ENCODE measurements around the gene CCDC88C. TPM values are rescaled to one million over a fixed set of nuclear protein-coding genes. Genes with fewer than 3 reads are reported as not detected.

Gene CCDC88C
- total RNA-seq, 2 experiments from 2014 or later, result 83.6 to 87.8 TPM

DNA sequence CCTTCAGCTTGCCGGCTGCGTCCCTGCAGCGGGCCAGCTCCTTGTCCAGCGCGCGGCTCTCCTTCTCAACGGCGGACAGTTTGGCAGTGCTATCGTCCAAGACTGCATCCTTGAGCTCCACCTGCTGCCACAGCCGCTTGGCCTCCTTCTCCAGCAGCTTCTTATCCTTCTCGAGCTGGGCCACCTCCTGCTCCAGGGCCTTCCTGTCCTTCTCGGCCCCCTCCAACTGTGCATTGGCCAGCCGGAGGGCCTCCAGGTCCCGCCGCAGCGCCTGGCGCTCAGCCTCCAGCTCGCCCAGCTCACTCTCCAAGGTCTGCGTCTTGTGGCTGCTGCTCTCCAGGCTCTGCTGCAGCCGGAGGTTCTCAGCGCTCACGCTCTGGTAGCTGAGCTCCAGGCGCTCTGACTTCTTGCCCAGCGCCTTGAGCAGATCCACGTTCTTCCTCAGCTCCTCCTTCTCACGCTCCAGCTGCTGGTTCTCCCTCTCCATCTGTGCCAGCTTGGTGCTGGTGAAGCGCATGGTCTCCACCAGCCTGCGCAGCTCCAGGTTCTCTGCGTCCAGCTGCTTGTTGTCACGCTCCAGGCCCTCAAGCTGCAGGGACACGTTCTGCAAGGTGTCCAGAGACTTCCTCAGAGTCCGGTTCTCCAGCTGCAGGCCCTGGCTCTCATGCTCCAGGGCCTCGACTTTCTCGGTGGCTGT lies 104.3 kb downstream of the CCDC88C start:
- Mint-ChIP-seq H3K36me3 (ENCODE audit: low read depth) (peaks cover 78% of the 10 kb centered on the region), H3K9me3 (no peaks in the 10 kb centered on the region), H3K27ac (peak overlapping the region; percentile 97), H3K4me1 (ENCODE audit: low read depth) (peaks cover 80% of the 10 kb centered on the region), H3K27me3 (no peaks in the 10 kb centered on the region), H3K4me3 (peak overlapping the region; percentile 8)
- DNase-seq (no peak), ATAC-seq (no peak)
- POLR2A ChIA-PET, result interaction anchor here (1.0 to 2.6 kb wide), 4 partner anchors 13 to 105 kb away, joined by 3 to 10 read pairs (median 4); partner anchors contain the start of gene CCDC88C
- CTCF ChIA-PET, result interaction anchor here (0.8 to 1.1 kb wide), 2 partner anchors 8 to 10 kb away, joined by 3 read pairs; no protein-coding TSS in a partner anchor
- TF ChIP-seq, protein P1, sequence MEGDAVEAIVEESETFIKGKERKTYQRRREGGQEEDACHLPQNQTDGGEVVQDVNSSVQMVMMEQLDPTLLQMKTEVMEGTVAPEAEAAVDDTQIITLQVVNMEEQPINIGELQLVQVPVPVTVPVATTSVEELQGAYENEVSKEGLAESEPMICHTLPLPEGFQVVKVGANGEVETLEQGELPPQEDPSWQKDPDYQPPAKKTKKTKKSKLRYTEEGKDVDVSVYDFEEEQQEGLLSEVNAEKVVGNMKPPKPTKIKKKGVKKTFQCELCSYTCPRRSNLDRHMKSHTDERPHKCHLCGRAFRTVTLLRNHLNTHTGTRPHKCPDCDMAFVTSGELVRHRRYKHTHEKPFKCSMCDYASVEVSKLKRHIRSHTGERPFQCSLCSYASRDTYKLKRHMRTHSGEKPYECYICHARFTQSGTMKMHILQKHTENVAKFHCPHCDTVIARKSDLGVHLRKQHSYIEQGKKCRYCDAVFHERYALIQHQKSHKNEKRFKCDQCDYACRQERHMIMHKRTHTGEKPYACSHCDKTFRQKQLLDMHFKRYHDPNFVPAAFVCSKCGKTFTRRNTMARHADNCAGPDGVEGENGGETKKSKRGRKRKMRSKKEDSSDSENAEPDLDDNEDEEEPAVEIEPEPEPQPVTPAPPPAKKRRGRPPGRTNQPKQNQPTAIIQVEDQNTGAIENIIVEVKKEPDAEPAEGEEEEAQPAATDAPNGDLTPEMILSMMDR (IDR thresholded peaks at IDR 0.05), result no peak
- intact Hi-C loops (cut with micrococcal nuclease), result no loop called here

DNA sequence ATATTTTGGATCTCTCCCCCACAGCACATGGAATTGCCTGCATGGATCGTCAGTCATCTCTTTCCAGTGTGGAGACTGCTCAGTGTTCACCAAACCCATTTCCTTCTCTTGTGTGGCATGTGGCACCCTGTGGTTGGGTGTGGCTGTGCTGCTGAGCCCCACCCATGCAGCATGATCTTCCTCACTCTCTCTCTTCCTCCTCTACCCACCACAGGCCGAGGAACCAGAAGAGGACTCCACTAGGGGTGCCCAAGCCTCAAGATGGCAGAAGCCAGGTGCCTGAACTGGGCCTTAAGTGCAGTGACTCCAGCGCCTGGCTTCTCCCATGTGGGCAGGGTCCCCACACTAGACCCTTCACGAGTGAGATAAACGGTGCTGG lies 106.3 kb downstream of the CCDC88C start:
- Mint-ChIP-seq H3K27ac (peak overlapping the region; percentile 96), H3K4me1 (ENCODE audit: low read depth) (peaks cover 69% of the 10 kb centered on the region), H3K4me3 (peak overlapping the region; percentile 31), H3K9me3 (no peaks in the 10 kb centered on the region), H3K36me3 (ENCODE audit: low read depth) (peaks cover 82% of the 10 kb centered on the region), H3K27me3 (no peaks in the 10 kb centered on the region)
- intact Hi-C loops (cut with micrococcal nuclease), result no loop called here
- ATAC-seq, result peak; percentile 41
- peak; percentile 73 for DNase-seq
- TF ChIP-seq, protein P1 (IDR thresholded peaks at IDR 0.05), result no peak
- CTCF ChIA-PET, result interaction anchor here (1.2 to 1.9 kb wide), 2 partner anchors 12 to 104 kb away, joined by 4 read pairs; no protein-coding TSS in a partner anchor
- POLR2A ChIA-PET, result no interaction called here

DNA sequence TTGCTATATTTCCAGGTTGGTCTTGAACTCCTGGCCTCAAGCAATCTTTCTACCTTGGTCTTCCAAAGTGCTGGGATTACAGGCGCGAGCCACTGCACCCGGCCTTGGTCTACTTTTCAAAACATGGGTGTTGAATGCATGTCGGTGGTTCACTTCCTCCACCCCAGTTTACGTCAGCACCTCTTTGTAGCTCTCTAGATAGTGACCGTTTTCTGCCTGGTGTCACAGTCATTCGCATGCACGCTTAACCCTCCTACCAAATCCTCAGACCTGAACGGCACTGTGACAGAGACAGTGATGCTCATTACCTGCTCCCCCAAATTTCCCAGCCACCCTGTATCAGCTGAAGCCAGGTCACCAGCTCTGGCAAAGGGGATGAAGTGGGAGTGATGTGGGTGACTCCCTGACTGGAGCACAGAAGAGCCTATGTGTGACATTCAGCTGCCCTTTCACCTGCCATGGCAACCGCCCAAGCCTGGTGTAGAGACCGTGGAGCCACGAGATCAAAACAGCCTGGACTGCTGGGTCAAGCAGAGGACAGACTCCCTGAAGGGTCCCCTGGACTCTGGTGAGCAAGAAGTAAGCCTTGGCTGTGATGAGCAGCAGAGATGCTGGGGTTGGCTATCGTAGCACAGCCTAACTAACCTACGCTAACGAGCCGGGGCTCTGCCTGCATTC lies 106.9 kb downstream of the CCDC88C start:
- peak; percentile 71 for ATAC-seq

DNA sequence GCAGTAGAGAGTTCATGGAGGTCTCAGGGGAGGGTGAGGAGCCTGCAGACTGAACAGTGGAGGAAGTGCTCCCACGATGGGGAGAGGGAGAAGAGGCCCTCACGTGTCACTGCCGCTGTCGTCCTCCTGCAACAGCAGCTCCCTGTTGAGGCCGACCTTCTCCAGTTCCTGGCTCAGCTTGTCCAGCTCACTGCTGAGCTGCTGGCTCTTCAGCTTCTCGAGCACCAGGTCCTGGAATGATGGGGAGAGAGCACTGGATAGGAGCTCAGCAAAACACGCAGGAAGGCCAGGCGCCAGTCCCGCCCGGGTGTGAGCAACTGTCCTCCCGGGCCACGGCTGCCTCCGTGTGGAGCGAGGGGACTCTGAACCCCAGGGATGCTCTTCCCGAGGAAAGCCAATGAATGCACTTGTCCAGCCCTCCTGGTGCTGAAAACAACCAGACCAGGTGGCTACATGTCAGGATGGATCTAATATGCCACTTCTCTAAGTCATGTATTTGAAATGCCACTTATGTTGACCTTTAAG lies 107.8 kb downstream of the CCDC88C start:
- peaks cover 65% of the 10 kb centered on the region for H3K4me1 Mint-ChIP-seq (ENCODE audit: low read depth)
- no peak overlapping the region for H3K4me3 Mint-ChIP-seq
- POLR2A ChIA-PET, result interaction anchor here (1.0 kb wide), 1 partner anchor 81 kb away, joined by 3 read pairs; no protein-coding TSS in a partner anchor
- TF ChIP-seq, protein P1 (IDR thresholded peaks at IDR 0.05), result no peak
- intact Hi-C loops (cut with micrococcal nuclease), result no loop called here
- ATAC-seq (no peak), DNase-seq (no peak)
- no peaks in the 10 kb centered on the region for H3K27me3 Mint-ChIP-seq
- H3K36me3 Mint-ChIP-seq (ENCODE audit: low read depth), result peaks cover 82% of the 10 kb centered on the region
- CTCF ChIA-PET, result interaction anchor here (1.0 to 1.9 kb wide), 3 partner anchors 13 to 106 kb away, joined by 3 to 4 read pairs (median 4); no protein-coding TSS in a partner anchor
- peak overlapping the region; percentile 78 for H3K27ac Mint-ChIP-seq
- H3K9me3 Mint-ChIP-seq, result no peaks in the 10 kb centered on the region

More for the DNA sequence above, 106.9 kb downstream of the CCDC88C start:
- TF ChIP-seq, protein P1 (IDR thresholded peaks at IDR 0.05), result no peak
- Mint-ChIP-seq H3K27me3 (no peaks in the 10 kb centered on the region), H3K4me1 (ENCODE audit: low read depth) (peaks cover 68% of the 10 kb centered on the region), H3K4me3 (peak overlapping the region; percentile 31), H3K36me3 (ENCODE audit: low read depth) (peaks cover 82% of the 10 kb centered on the region), H3K27ac (peak overlapping the region; percentile 96), H3K9me3 (no peaks in the 10 kb centered on the region)
- intact Hi-C loops (cut with micrococcal nuclease), result no loop called here
- ChIA-PET CTCF (interaction anchor here (1.0 to 1.9 kb wide), 2 partner anchors 13 to 105 kb away, joined by 4 read pairs; no protein-coding TSS in a partner anchor), POLR2A (no interaction called here)
- DNase-seq, result peak; percentile 75

Data from activated CD8-positive, alpha-beta T cell treated with anti-CD3 and anti-CD28 coated beads for 36 hours (primary cell).